GM18517 (cell line): ENCODE results near the gene SBSN.

Experiments
- ATAC-seq: cut with Tn5 transposase; IDR thresholded peaks from one replicate; pipeline ENCODE4 v1.9.1; 2021; ENCODE audit warnings: mild to moderate bottlenecking, moderate library complexity; ENCODE audit not compliant: unreplicated experiment

SBSN gene

DNA sequence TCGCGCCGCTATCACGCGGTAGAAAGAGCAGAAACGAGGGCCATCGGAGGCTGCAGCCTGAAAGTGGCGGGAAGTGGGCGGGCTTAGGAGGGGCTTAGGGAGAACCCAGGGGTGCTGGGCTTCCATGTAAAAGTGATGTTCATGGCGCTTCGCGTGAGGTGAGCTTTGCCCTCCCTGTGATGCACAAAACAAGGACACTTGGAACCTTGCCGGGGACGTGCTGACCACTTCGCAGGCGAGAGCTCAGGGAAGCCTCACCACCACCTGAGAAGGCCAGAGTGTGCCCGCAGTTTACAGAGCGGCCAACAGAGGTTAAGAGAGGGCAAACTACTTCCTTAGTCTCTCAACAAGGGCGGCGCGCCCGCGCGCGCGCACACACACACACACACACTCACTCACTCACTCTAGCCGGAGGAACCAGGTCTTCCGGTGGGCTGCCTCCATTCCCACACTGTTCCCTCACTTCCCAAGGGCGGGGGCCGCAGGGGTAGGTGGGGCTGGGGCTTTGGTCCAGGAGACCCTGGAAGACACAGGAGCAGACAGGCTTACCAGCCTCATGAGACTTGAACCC is 5.8 kb upstream of the SBSN start:
- ATAC-seq, result no peak

GRCh38 chr19:35533201-35533821 is 5.2 kb upstream of the SBSN start, which contains the start of gene GAPDHS:
Gene GAPDHS, plus strand, starts transcription at chr19:35533456. Its CDS starts 72 bp downstream, at chr19:35533528.
- ATAC-seq, result no peak

- no peak for ATAC-seq
These were observed 3.2 kb upstream of the SBSN start for GRCh38 chr19:35531291-35531690.

DNA sequence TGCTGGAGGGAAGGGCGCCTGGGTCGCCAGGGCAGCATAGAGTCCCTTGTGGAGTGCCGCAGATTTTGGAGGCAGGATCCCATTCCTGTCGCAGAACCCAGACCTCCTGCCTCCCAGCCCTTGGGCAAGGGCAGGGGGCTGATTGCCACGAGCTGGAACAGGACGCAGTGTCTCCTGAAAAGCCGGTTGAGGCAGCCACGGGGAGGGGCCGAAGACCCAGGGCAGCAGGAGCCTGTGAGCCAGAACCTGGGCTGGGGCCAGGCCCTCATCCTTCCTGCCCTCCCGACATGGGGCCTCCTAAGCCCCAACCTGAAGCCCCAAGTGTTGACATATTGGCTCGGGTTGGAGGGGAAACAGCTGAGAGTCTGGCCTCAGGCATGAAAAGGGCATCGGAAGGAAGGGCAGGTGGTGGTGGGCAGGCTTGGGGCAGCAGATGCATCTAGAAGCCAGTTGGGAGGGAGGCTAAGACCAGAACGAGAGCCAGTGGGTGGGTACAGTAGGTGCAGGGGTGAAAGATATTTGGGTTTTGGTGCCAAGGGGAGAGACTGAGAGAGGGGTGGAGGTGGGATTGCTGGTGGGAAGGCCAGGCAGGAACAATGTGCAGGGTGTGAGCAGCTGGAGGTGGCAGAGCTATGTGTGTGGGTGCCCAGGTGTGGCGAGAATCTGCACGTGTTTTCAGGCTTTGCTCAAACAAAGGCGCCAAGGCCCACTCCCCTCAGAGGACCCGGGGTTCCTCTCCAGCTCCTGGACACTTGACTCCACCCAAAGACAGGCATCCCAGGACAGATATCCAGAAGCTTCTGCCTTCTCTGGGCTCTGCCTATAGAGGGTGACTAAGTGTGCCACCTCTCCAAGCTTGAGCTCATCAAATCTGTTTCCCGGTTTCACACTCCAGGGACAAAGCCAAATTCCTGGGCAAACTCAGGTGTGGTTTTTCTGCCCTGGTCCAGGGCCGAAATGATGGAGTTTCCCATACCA is 1.4 kb upstream of the SBSN start:
- no peak for ATAC-seq

DNA sequence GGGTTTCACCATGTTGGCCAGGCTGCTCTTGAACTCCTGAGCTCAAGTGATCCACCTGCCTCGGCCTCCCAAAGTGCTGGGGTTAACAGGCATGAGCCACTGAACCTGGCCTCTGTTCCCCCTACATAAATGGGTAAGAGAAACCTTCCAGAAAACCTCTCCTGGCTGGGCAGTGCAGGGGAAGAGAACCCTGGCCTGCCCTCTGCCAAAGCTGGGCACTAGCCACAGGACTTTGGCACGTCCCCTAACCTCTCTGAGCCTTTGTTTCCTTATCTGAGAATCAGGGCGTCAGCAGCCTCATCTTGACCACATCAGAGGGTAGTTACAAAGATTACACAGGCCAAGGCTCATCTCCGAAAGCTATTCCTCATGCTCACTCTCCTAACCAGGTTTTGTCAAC is 2.2 kb downstream of the SBSN start:
- no peak for ATAC-seq

- no peak for ATAC-seq
These were observed 3.8 kb downstream of the SBSN start for GRCh38 chr19:35524181-35524837.

GRCh38 chr19:35522745-35523327 is 5.3 kb downstream of the SBSN start:
- ATAC-seq, result no peak

- no peak for ATAC-seq
These were observed 6.9 kb downstream of the SBSN start for GRCh38 chr19:35521124-35521743.

DNA sequence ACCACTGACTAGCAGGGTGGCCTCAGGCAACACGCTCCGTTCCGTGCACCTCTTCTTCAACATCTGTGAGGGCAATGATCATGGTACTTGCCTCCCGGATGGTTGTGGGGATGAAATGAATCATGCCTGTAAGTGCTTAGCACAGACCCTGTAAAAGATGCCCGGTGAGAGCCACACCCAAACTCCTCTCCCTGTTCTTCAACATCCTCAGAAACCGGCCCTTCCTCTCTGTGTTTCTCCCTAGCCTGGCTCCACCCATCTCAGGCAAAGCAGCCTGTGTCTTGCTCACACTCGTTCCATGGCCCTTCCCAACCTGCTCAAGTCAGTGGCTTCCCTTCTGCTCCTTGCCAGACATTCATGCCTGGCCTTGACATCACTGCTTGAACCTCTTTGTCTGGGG is 8.8 kb downstream of the SBSN start:
- ATAC-seq, result no peak

DNA sequence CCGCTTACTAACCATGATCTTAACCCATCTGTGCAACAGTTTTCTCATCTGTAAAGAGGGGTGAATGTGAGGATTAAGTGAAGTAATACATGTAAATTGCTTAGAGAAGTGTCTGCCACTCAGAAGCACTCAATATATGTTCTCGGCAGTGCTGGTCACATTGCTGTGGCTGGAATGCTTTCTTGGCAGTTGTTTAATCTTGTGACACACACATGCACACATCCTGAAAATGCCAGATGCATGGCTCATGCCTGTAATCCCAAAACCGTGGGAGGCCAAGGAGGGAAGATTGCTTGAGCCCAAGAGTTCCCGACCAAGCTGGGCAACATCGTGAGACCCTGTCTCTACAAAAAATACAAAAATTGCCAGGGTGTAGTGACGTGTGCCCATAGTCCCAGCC is 9.8 kb downstream of the SBSN start:
- ATAC-seq, result no peak

GRCh38 chr19:35517342-35517741 is 10.8 kb downstream of the SBSN start:
- no peak for ATAC-seq

GRCh38 chr19:35516310-35516709 is 11.8 kb downstream of the SBSN start:
- ATAC-seq, result no peak

GRCh38 chr19:35514282-35514809 is 13.8 kb downstream of the SBSN start:
- no peak for ATAC-seq

GRCh38 chr19:35513628-35514281 is 14.4 kb downstream of the SBSN start, which contains the start of gene DMKN:
Gene DMKN, minus strand, starts transcription at chr19:35513649. Its CDS starts 174 bp downstream, at chr19:35513475.
- no peak for ATAC-seq

DNA sequence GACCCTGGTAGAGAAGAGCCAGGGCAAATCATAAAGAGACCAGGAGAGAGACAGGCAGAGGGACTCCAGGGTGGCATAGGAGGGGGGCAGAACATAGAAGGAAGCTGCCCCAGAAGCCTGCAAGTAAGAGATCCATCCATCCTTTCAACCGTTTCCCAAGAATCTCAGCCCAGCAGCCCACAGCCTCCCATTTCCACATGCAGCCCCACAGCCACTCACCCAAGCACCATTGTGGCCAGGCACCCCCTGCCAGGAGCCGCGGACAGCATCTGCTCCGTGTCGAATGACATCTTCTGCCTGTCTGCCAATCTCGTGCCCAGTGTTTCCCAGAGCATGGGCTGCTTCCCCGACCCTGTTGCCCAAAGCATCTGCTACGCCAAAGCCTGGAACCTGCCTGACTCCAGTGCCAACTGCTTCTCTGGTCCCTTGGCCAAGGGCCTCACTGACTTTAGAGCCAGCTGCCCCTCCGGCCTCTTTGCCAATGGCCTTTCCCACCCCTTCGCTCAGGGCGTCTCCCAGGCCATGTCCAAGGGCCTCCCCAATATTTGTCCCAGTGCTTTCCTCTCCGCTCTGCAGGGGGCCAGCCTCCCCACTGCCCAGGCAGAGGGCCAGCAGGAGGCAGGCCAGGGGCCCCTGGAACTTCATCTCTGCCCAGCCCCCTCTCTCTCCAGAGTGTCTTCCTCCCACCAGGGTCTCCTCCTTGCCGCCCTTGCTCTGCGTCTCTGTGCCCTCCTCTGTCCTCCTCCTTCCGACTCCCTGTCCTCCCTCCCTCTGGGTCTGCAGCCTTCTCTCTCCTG is 15.1 kb downstream of the SBSN start:
- no peak for ATAC-seq

DNA sequence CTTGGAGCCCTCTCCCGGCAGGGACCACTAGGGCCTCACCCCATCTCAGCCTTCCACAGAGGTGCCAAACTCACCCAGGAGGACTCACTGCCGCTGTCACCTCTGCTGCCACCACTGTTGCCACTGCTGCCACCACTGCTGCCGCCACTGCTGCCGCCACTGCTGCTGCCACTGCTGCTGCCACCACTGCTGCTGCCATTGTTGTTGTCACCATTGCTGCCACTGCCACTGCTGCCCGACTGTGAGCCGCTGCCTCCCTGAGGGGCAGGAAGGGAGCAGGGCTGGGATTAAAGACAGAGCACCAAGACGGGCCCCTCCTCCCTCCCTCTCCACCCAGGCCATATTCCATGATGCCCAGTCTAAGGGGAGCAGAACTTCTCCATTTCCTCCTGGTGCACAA is 16.8 kb downstream of the SBSN start:
- ATAC-seq, result no peak

GRCh38 chr19:35510626-35510964 is 17.5 kb downstream of the SBSN start:
- ATAC-seq, result no peak

DNA sequence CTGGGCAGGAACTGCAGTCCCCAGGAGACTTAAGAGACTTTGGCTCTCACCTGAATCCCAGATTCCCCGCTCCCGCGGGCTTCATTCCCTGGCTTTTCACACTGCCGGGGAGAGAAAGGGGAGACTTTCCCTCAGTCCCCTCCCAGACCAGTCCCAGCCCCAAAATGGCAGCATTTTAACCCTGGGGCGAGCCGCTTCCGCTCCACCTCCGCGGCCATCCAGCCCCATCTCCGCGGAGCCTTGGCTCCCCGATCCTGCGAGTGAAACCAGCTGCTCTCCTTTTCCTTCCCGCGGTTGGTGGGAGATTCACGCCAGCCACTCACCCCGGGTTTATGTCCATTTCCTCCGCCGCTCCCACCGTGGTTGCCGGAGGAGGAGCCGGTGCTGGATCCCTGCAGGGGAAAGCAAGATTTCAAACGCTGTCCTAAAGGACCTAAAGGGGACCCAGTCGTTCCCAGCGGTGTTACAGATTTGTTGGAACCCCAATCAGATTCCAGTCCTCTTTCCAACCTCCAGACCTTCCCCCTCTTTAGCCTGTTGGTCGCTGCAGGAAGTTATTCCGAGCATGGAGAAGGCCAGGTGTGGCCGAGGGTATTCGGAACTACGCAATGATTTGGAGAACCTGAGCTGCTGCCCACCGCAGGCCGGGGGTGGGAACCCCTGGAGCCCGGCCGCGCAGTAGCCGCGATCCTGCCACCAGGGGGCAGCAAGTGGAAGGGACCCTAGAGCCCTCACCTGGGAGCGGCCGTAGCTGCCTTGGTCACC is 18.1 kb downstream of the SBSN start:
- no peak for ATAC-seq
